ENCODE measurements around the gene SPTB.

SPTB gene

DNA sequence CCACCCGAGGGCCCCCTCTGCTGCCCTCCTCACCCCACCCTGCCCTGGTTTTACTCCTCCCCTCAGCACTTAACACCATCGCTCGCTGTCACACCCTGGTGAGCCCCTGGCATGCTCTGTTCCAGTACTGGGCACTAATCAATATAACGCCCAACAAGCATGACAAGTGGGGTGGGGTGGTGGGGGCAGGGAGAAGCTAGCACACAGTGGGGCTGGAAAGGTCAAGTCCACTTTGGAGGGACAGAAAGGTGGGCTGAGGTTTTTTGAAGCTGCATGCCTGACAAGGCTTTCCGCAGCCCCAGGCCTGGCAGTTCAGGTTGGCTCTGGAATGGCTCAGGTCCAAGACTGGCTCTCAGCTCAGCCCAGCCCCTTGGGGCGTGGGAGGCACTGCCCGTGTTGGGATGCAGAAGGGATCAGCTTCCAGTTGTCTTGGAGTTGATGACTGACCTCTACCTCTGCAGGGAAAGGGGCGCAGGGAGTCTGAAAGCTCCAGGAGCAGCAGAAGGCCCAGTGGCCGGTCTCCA, 141.4 kb downstream of the SPTB start:
- TF ChIP-seq, protein P1, sequence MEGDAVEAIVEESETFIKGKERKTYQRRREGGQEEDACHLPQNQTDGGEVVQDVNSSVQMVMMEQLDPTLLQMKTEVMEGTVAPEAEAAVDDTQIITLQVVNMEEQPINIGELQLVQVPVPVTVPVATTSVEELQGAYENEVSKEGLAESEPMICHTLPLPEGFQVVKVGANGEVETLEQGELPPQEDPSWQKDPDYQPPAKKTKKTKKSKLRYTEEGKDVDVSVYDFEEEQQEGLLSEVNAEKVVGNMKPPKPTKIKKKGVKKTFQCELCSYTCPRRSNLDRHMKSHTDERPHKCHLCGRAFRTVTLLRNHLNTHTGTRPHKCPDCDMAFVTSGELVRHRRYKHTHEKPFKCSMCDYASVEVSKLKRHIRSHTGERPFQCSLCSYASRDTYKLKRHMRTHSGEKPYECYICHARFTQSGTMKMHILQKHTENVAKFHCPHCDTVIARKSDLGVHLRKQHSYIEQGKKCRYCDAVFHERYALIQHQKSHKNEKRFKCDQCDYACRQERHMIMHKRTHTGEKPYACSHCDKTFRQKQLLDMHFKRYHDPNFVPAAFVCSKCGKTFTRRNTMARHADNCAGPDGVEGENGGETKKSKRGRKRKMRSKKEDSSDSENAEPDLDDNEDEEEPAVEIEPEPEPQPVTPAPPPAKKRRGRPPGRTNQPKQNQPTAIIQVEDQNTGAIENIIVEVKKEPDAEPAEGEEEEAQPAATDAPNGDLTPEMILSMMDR (conservative IDR thresholded peaks at IDR 0.05; ENCODE audit: low read depth, low read length): no peak
- no peak overlapping the region for H3K4me3 ChIP-seq (ENCODE audit: low read length)
- no peak for DNase-seq (ENCODE audit: low read depth)

DNA sequence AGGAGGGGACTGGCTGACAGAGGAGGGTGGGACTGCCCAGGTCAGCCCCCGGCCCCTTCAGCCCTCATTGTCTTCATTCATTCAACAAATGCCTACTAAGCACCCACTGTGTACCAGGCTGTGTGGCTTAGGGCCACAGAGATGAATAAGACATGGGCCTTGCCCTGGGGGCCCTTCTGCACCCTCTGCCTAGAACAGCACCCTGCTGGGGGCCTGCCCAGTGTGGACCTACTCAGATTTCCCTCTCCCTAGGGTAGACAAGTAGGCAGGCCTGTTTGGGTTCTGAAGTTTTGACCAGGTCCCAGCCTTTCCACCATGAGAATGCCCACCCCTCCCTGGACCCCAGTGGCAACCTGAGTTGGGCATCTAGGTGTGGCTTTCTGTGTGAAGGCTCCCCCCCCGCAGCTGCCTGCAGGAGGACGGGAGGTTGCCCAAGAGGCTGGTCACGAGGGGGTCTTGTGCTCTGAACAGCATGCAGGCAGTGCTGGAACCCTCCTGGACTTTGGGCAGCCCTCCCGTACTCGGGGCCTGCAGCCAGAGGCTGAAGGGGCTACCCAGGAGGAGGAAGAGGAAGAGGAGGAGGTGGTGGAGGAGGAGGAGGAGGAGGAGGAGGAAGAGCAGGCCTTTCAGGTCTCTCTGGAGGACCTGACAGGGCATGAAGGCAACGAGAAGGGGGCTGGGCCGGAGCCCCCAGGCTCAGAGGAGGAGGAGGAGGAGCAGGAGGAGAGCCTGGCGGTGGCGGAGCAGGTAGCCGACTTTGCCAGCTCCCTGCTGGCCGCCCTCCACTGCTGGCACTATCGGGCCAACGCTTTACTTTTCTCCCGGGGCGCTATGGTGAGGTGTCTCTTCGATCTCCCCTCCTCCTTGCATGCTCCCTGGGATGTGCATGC, 142.1 kb downstream of the SPTB start:
- no peak for DNase-seq (ENCODE audit: low read depth)
- TF ChIP-seq, protein P1 (conservative IDR thresholded peaks at IDR 0.05; ENCODE audit: low read depth, low read length): no peak
- no peak overlapping the region for H3K4me3 ChIP-seq (ENCODE audit: low read length)

DNA sequence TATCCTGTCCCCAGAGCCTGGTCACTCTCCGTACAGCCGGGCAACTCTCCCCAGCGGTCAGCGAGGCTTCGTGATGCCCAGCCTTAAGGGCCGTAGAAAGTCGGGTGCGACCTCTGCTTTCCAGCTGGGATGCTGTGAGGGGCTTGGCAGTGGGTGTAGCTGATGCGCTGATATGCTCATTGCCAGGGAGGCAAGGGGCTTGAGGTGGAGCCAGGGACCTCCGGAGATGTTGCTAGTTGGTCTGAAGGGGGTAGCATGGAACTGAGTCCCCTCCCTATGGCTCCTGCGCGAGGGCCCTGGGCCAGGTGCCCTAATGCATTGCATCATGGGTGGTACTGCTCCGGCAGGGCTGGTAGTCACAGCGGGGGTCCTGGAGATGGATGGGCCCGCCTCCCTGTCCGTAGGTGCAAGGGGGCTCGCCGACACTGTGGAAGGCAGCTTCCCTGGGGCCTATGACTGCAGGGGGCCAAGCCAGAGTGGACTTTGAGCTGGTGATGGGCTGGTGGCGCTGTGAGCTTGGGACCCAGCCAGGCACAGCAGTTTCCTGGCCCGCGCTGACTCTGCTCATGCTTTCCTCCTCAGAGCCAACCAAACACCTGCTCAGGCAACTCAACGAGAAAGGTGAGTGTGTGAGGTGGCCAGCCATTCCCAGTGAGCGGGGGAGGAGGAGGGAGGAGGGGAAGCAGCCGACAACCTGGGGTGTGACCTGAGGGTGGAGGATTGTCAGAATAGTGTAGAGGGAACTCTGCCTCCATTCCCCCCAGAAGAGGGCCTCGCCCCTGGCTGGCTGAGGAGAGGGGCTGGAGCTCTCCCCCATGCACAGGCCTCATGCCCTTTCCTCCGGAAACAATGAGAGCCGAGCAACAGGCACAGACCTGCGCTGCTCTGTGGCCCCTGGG, 143.2 kb downstream of the SPTB start:
- TF ChIP-seq, protein P1 (conservative IDR thresholded peaks at IDR 0.05; ENCODE audit: low read depth, low read length): peak; percentile 8
- DNase-seq (ENCODE audit: low read depth): no peak
- no peak overlapping the region for H3K4me3 ChIP-seq (ENCODE audit: low read length)

DNA sequence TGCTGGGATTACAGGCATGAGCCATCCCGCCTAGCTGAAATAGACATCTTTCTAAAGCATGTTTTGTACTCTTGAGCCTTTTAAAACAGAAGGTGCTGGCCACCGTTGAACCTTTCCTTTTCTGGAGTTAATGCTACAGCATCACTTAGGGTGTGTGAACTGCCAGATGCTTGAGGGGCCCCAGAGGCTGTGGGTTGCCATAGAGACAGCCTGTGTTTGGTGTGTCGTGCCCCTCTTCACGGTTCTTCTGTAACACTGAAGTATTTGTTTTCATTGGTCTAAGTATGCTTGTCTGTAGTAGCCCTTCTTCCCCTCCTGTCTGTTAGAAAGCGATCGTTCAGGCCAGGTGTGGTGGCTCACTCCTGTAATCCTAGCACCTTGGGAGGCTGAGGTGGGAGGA, 144.7 kb downstream of the SPTB start:
- DNase-seq (ENCODE audit: low read depth): no peak
- no peak overlapping the region for H3K4me3 ChIP-seq (ENCODE audit: low read length)
- TF ChIP-seq, protein P1 (conservative IDR thresholded peaks at IDR 0.05; ENCODE audit: low read depth, low read length): no peak

DNA sequence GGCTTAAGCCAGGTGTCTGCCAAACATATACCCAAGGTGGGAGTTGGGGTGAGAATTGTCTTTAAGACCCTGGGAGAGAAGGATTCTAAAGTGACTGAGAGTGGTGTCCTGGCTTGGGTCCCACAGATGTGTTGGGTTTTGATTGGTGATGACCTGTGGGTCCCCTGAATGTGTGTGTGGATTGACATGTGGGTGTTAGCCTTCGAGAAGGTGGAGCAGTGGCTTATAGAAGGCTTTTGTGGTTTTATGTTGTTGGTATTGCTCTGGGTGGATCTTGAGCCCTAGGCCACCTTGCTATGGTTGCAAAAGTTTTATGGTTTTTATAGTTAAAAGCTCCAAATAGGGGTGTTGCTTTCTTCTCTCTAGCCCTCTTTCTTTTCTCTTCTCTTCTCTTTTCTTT, 145.8 kb downstream of the SPTB start:
- TF ChIP-seq, protein P1 (conservative IDR thresholded peaks at IDR 0.05; ENCODE audit: low read depth, low read length): no peak
- no peak for DNase-seq (ENCODE audit: low read depth)
- H3K4me3 ChIP-seq (ENCODE audit: low read length): no peak overlapping the region

DNA sequence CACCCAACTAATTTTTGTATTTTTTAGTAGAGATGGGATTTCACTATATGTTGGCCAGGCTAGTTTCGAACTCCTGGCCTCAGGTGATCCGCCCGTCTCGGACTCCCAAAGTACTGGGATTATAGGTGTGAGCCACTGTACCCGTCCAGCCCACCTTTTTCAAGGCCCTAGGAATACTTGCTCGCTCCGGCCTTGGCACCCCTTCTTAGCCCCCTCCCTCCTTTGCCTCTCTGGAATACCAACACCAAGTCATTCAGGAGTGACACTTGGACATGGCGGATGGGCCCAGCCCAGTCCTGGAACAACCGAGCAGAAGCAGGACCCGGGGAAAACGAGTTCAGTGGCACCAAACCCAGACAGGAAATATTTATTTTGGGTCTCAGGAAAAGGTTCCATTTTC, 146.4 kb downstream of the SPTB start:
- H3K4me3 ChIP-seq (ENCODE audit: low read length): no peak overlapping the region
- no peak for DNase-seq (ENCODE audit: low read depth)
- TF ChIP-seq, protein P1 (conservative IDR thresholded peaks at IDR 0.05; ENCODE audit: low read depth, low read length): no peak

Measured in retinal pigment epithelial cell (primary cell).